H9 (cell line): ENCODE measurements around the gene AGTRAP. TPM values are rescaled to one million over a fixed set of nuclear protein-coding genes. Genes with fewer than 3 reads are reported as not detected.

Experiments used
- DNase-seq: peaks from one replicate; pipeline ENCODE4 v3.0.0-alpha.2; 2017
- H2AFZ ChIP-seq: one replicate; pipeline ENCODE4 v1.6.1; 2013; ENCODE audit warnings: mild to moderate bottlenecking, low read length, control low read depth, moderate library complexity
- H2AK5ac ChIP-seq: 2 replicates; pipeline ENCODE4 v1.6.1; 2013; ENCODE audit warnings: low read length, control low read depth, mixed read lengths; ENCODE audit not compliant: insufficient read length
- H2BK120ac ChIP-seq: one replicate; pipeline ENCODE4 v1.6.1; 2013; ENCODE audit warnings: low read depth, mild to moderate bottlenecking, low read length, control low read depth, inconsistent platforms; ENCODE audit not compliant: poor library complexity, severe bottlenecking
- H2BK12ac ChIP-seq: 2 replicates; pipeline ENCODE4 v1.6.1; 2013; ENCODE audit warnings: low read length, control low read depth, mixed read lengths, low read depth; ENCODE audit not compliant: insufficient read length
- H2BK15ac ChIP-seq: 2 replicates; pipeline ENCODE4 v1.6.1; 2013; ENCODE audit warnings: low read depth, low read length, control low read depth
- H2BK20ac ChIP-seq: one replicate; pipeline ENCODE4 v1.6.1; 2013; ENCODE audit warnings: low read depth, mild to moderate bottlenecking, low read length, control low read depth, inconsistent platforms; ENCODE audit not compliant: poor library complexity, severe bottlenecking
- H2BK5ac ChIP-seq: 2 replicates; pipeline ENCODE4 v1.6.1; 2013; ENCODE audit warnings: low read length, control low read depth, mixed read lengths; ENCODE audit not compliant: insufficient read length
- H3K14ac ChIP-seq: 2 replicates; pipeline ENCODE4 v1.6.1; 2013; ENCODE audit warnings: low read length, control low read depth; ENCODE audit not compliant: insufficient read depth
- H3K18ac ChIP-seq: 2 replicates; pipeline ENCODE4 v1.6.1; 2013; ENCODE audit warnings: low read depth, mild to moderate bottlenecking, mixed read lengths, low read length, control low read depth; ENCODE audit not compliant: insufficient read length
- H3K23ac ChIP-seq: 2 replicates; pipeline ENCODE4 v1.6.1; 2013; ENCODE audit warnings: low read length, control low read depth, mixed read lengths, low read depth; ENCODE audit not compliant: insufficient read length
- H3K23me2 ChIP-seq: 2 replicates; pipeline ENCODE4 v1.6.1; 2013; ENCODE audit warnings: low read depth, mild to moderate bottlenecking, mixed read lengths, low read length, control low read depth; ENCODE audit not compliant: insufficient read length, poor library complexity, severe bottlenecking
- H3K27ac ChIP-seq: 2 replicates; pipeline ENCODE4 v1.5.1; 2013; ENCODE audit warnings: low read length, control low read depth, mixed read lengths, low read depth; ENCODE audit not compliant: insufficient read length
- H3K27me3 ChIP-seq: 2 replicates; pipeline ENCODE4 v1.6.1; 2013; ENCODE audit warnings: low read length, control low read depth, inconsistent platforms; ENCODE audit not compliant: insufficient read depth
- H3K4ac ChIP-seq: 2 replicates; pipeline ENCODE4 v1.6.1; 2013; ENCODE audit warnings: low read depth, mild to moderate bottlenecking, control low read depth, inconsistent platforms, low read length, moderate library complexity
- H3K4me1 ChIP-seq: 2 replicates; pipeline ENCODE4 v1.6.1; 2013; ENCODE audit warnings: low read length, control low read depth, inconsistent platforms; ENCODE audit not compliant: insufficient read depth
- H3K4me2 ChIP-seq: 2 replicates; pipeline ENCODE4 v1.6.1; 2013; ENCODE audit warnings: low read length, control low read depth, mixed read lengths; ENCODE audit not compliant: insufficient read length, insufficient read depth
- H3K56ac ChIP-seq: 2 replicates; pipeline ENCODE4 v1.6.1; 2013; ENCODE audit warnings: low read depth, mild to moderate bottlenecking, mixed read lengths, low read length, control low read depth; ENCODE audit not compliant: insufficient read length
- H3K79me1 ChIP-seq: 2 replicates; pipeline ENCODE4 v1.6.1; 2013; ENCODE audit warnings: low read depth, mild to moderate bottlenecking, moderate library complexity, low read length, control low read depth, inconsistent platforms; ENCODE audit not compliant: insufficient read depth, poor library complexity, severe bottlenecking
- H3K79me2 ChIP-seq: 2 replicates; pipeline ENCODE4 v1.6.1; 2013; ENCODE audit warnings: low read length, control low read depth, inconsistent platforms; ENCODE audit not compliant: insufficient read depth
- H3K9ac ChIP-seq: 2 replicates; pipeline ENCODE4 v1.6.1; 2013; ENCODE audit warnings: low read length, control low read depth, mixed read lengths; ENCODE audit not compliant: insufficient read length; ENCODE audit errors: extremely low read depth
- H3K9me3 ChIP-seq: one replicate; pipeline ENCODE4 v1.6.1; 2013; ENCODE audit warnings: low read depth, low read length, inconsistent platforms; ENCODE audit not compliant: control insufficient read depth
- H3T11ph ChIP-seq: one replicate; pipeline ENCODE4 v1.6.1; 2013; ENCODE audit warnings: mild to moderate bottlenecking, low read length, control low read depth, inconsistent platforms
- H4K20me1 ChIP-seq: one replicate; pipeline ENCODE4 v1.6.1; 2013; ENCODE audit not compliant: control insufficient read depth, insufficient read length, insufficient read depth
- H4K5ac ChIP-seq: 2 replicates; pipeline ENCODE4 v1.6.1; 2013; ENCODE audit warnings: low read depth, mild to moderate bottlenecking, mixed read lengths, low read length, control low read depth; ENCODE audit not compliant: insufficient read length
- H4K8ac ChIP-seq: replicated peaks from 2 replicates; pipeline ENCODE4 v1.6.1; 2013; ENCODE audit warnings: low read length, control low read depth, mixed read lengths, low read depth; ENCODE audit not compliant: insufficient read length
- H4K91ac ChIP-seq: 2 replicates; pipeline ENCODE4 v1.6.1; 2013; ENCODE audit warnings: low read depth, mild to moderate bottlenecking, moderate library complexity, mixed read lengths, low read length, control low read depth; ENCODE audit not compliant: insufficient read length
- H3K27ac Mint-ChIP-seq, 3 experiments: 2 replicates in 2 of 3; 3 replicates in 1 of 3; pipeline ENCODE4 v1.8.0; 2020 to 2021; ENCODE audit warnings: mixed read lengths in 3 of 3, mild to moderate bottlenecking in 1 of 3, moderate library complexity in 1 of 3
- H3K27me3 Mint-ChIP-seq: 2 replicates; pipeline ENCODE4 v1.8.0; 2021; ENCODE audit warnings: low read depth, mild to moderate bottlenecking, moderate library complexity, mixed read lengths
- H3K36me3 Mint-ChIP-seq, 3 experiments: 2 replicates in 2 of 3; 3 replicates in 1 of 3; pipeline ENCODE4 v1.8.0; 2020 to 2021; ENCODE audit warnings: low read depth in 3 of 3, mixed read lengths in 3 of 3; ENCODE audit not compliant: insufficient read depth in 1 of 3
- H3K4me1 Mint-ChIP-seq, 2 experiments: 2 replicates each; pipeline ENCODE4 v1.8.0; 2020; ENCODE audit warnings: mixed read lengths in 2 of 2
- H3K4me3 Mint-ChIP-seq, 2 experiments: 2 replicates in 1 of 2; 3 replicates in 1 of 2; pipeline ENCODE4 v1.8.0; 2020 to 2021; ENCODE audit warnings: mild to moderate bottlenecking in 2 of 2, mixed read lengths in 2 of 2, moderate library complexity in 1 of 2
- H3K9me3 Mint-ChIP-seq, 2 experiments: 2 replicates in 1 of 2; 3 replicates in 1 of 2; pipeline ENCODE4 v1.8.0; 2020; ENCODE audit warnings: mild to moderate bottlenecking in 2 of 2, mixed read lengths in 2 of 2, moderate library complexity in 1 of 2
- CTCF ChIP-seq: fragments of 200-600 bp; sonication (generic); conservative IDR thresholded peaks from 3 replicates; pipeline ENCODE4 v1.8.0; 2021; ENCODE audit warnings: antibody characterized with exemption, mild to moderate bottlenecking
- WGBS: extraction: QIAGEN DNeasy Blood & Tissue Kit; methylation state at CpG from one replicate; pipeline ENCODE4 v1.1.7; 2013; ENCODE audit warnings: missing lambda C conversion rate, low lambda C conversion rate, mixed read lengths; ENCODE audit not compliant: insufficient read length; ENCODE audit errors: extremely low coverage; 5-methylcytosine and 5-hydroxymethylcytosine counted together
- total RNA-seq: library from RNA; stranded (reverse); gene quantifications from 2 replicates; pipeline ENCODE4 v1.2.1, GENCODE V29; 2021

AGTRAP gene
- total RNA-seq, 1 experiment from 2014 or later, result 60.9 TPM

- no peak overlapping the region for H2BK20ac ChIP-seq
- H3K27me3 Mint-ChIP-seq, result no peaks in the 10 kb centered on the region; the same call in 1 of the 2 replicates
- H3K4me3 Mint-ChIP-seq, result no peak overlapping the region
Measured at GRCh38 chr1:11722538-11722937, 13.4 kb upstream of the AGTRAP start.

More at GRCh38 chr1:11722538-11722937, 13.4 kb upstream of the AGTRAP start:
- H3K27ac ChIP-seq, result no peak overlapping the region
- no peak overlapping the region for H3T11ph ChIP-seq
- no peak overlapping the region for H2AFZ ChIP-seq
- peaks cover 26 to 27% of the 10 kb centered on the region in 2 experiments for H3K4me1 Mint-ChIP-seq
- H3K4me1 ChIP-seq, result peaks cover 2% of the 10 kb centered on the region; the same call in 1 of the 2 replicates
- no peak overlapping the region for H3K27ac Mint-ChIP-seq
- no peak overlapping the region for H2AK5ac ChIP-seq
- WGBS, result no CpG with 5 or more reads among the region's 2 CpGs
- H2BK5ac ChIP-seq, result no peak overlapping the region
- no peaks in the 10 kb centered on the region for H3K27me3 ChIP-seq
- peaks cover 0 to 14% (median 2%) of the 10 kb centered on the region in 3 experiments; a peak in 3 of 7 replicates for H3K36me3 Mint-ChIP-seq
- H3K23ac ChIP-seq, result no peak overlapping the region
- H3K14ac ChIP-seq, result no peak overlapping the region
- H4K8ac ChIP-seq, result no peak overlapping the region
- no peak overlapping the region for H3K4ac ChIP-seq
- no peak overlapping the region for H2BK120ac ChIP-seq
- no peak overlapping the region for H2BK12ac ChIP-seq
- H3K18ac ChIP-seq, result no peak overlapping the region
- H3K79me2 ChIP-seq, result no peaks in the 10 kb centered on the region
- DNase-seq, result no peak
- H3K9ac ChIP-seq, result no peak overlapping the region
- no peaks in the 10 kb centered on the region for H4K20me1 ChIP-seq
- H4K91ac ChIP-seq, result no peak overlapping the region
- no peaks in the 10 kb centered on the region for H3K9me3 ChIP-seq
- H3K56ac ChIP-seq, result no peak overlapping the region
- H2BK15ac ChIP-seq, result no peak overlapping the region
- no peaks in the 10 kb centered on the region for H3K23me2 ChIP-seq
- no peak for TF ChIP-seq CTCF
- H3K4me2 ChIP-seq, result no peak overlapping the region
- no peaks in the 10 kb centered on the region for H3K79me1 ChIP-seq
- no peaks in the 10 kb centered on the region; a peak in 1 of 5 replicates for H3K9me3 Mint-ChIP-seq
- H4K5ac ChIP-seq, result no peak overlapping the region
